Measurements from ENCODE around the gene ALDH5A1. TPM values are rescaled to one million over a fixed set of nuclear protein-coding genes. Genes with fewer than 3 reads are reported as not detected.

The ALDH5A1 gene
- polyA plus RNA-seq (2011; rRNA removed): 0.11 and 0.35 TPM in 2 replicates
- 0.23 and 0.78 TPM in 2 replicates for polyA minus RNA-seq (2011; rRNA and poly(A)+ RNA removed)

DNA sequence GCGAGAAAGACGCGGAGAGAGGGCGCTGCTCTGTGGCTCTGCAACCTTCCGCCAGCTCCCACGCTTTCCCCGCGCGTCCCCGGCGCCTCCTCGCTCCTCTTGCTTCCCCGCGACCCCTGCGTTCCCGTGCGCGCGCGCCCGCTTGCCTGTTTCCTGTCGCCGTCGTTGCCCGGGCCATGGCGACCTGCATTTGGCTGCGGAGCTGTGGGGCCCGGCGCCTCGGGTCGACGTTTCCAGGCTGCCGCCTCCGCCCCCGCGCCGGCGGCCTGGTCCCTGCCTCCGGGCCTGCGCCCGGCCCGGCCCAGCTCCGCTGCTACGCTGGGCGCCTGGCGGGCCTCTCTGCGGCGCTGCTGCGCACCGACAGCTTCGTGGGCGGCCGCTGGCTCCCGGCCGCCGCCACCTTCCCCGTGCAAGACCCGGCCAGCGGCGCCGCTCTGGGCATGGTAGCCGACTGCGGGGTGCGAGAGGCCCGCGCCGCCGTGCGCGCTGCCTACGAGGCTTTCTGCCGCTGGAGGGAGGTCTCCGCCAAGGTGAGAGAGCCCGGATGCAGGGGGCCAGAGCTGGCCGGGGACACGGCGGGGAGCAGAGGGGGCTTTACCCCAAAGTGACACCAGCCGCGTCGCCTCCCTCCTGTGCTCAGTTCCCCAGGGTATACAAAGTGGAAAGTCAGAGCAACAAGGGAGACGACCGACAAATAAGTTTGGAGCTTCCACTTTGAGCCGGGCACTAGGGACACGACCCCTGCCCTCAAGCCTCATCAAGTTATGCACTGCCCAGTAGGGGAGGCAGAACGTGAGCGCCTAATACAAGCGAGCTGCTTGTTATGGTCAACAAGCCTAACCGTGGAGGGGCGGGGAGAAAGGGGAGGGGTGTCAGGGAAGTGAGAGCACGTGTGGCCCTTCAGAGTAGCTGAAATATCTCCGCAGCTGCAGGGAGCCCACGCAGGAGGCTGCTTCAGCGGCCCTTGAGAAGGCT is at the start of gene ALDH5A1:
TSS of gene ALDH5A1 (plus strand) at position 149 of the 975 bp plus-strand sequence. CDS start at position 177, 28 bp downstream.
- POLR2A ChIA-PET: interaction anchor here (0.6 kb wide), 2 partner anchors 27 to 603 kb away, joined by 3 to 6 read pairs; no protein-coding TSS in a partner anchor
- CTCF ChIA-PET: interaction anchor here (0.6 to 2.0 kb wide), 3 partner anchors 26 to 126 kb away, joined by 3 to 8 read pairs (median 3); no protein-coding TSS in a partner anchor

DNA sequence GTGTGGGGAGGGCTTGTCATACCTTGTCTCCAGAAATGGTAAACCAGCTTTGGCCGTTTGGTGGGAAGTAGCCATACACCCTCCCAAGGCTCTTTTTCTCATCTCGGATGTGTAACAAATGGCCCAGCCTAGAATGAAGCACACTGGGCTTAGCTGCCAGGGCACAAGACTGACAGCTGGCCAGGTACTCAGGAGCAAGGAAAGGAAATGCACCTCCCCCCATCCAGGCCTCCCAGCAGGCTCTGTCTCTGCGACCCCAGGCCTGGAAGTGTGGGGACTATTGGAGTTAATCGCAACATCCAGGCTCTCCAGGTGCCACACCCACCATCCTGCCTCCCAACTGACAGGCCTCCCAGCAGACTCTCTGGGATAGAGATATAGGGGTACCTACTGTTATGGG is 49.1 kb upstream of the ALDH5A1 start:
- DNase-seq (ENCODE audit: low read depth, low spot score): no peak
- CTCF ChIA-PET: interaction anchor here (0.5 kb wide), 1 partner anchor 76 kb away, joined by 5 read pairs; no protein-coding TSS in a partner anchor
- Histone ChIP-seq H3K9me3 (ENCODE audit: control insufficient read depth, insufficient read depth, low read length) (no peaks in the 10 kb centered on the region; the same call in 1 of the 2 replicates), H3K4me3 (ENCODE audit: low read depth, low read length) (no peak overlapping the region), H3K27me3 (ENCODE audit: control insufficient read depth, insufficient read depth, low read length) (no peaks in the 10 kb centered on the region), H3K27ac (ENCODE audit: low read depth, low read length) (no peak overlapping the region)
- no peak for TF ChIP-seq CTCF (IDR thresholded peaks at IDR 0.05; ENCODE audit: low read depth, low read length)
- POLR2A ChIA-PET: no interaction called here

More for the DNA sequence above, at the start of gene ALDH5A1:
- no peaks in the 10 kb centered on the region; the same call in 1 of the 2 replicates for H3K9me3 ChIP-seq (ENCODE audit: control insufficient read depth, insufficient read depth, low read length)
- peak; percentile 20; the same call in 1 of the 2 replicates for TF ChIP-seq CTCF (IDR thresholded peaks at IDR 0.05; ENCODE audit: low read depth, low read length)
- peak within 1 kb of the TSS; percentile 56 for H3K4me3 ChIP-seq (ENCODE audit: low read depth, low read length)
- peaks cover 8% of the 10 kb centered on the region for H3K27me3 ChIP-seq (ENCODE audit: control insufficient read depth, insufficient read depth, low read length)
- DNase-seq (ENCODE audit: low read depth, low spot score): no peak
- no peak within 1 kb of the TSS for H3K27ac ChIP-seq (ENCODE audit: low read depth, low read length)

DNA sequence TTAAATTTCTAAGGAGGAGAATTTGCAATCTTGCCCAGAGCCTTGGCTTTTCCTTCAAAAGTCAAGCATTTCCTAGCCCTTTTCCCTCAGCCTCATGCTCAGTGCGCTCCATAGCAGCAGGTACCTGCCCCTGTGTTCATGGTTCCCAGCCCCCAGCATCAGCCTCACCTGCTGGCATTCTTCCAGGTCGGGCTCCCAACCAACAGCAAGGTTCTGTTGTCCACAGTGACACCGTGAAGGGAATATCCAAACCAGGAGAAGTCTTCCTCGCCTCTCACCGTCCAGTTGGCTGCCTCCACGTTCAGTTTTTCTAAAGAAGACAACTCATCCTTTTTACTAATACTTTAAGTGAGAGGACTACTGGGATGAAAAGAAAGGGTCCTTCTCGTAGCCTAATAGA is 48.1 kb upstream of the ALDH5A1 start:
- TF ChIP-seq CTCF (IDR thresholded peaks at IDR 0.05; ENCODE audit: low read depth, low read length): no peak
- ChIA-PET POLR2A (no interaction called here), CTCF (no interaction called here)
- no peaks in the 10 kb centered on the region for H3K27me3 ChIP-seq (ENCODE audit: control insufficient read depth, insufficient read depth, low read length)
- H3K27ac ChIP-seq (ENCODE audit: low read depth, low read length): no peak overlapping the region
- H3K4me3 ChIP-seq (ENCODE audit: low read depth, low read length): no peak overlapping the region
- DNase-seq (ENCODE audit: low read depth, low spot score): no peak
- no peaks in the 10 kb centered on the region; the same call in 1 of the 2 replicates for H3K9me3 ChIP-seq (ENCODE audit: control insufficient read depth, insufficient read depth, low read length)

GRCh38 chr6:24448396-24448795 is 46.4 kb upstream of the ALDH5A1 start:
- no peak for TF ChIP-seq CTCF (IDR thresholded peaks at IDR 0.05; ENCODE audit: low read depth, low read length)
- CTCF ChIA-PET: no interaction called here
- Histone ChIP-seq H3K27ac (ENCODE audit: low read depth, low read length) (no peak overlapping the region), H3K4me3 (ENCODE audit: low read depth, low read length) (no peak overlapping the region), H3K27me3 (ENCODE audit: control insufficient read depth, insufficient read depth, low read length) (no peaks in the 10 kb centered on the region), H3K9me3 (ENCODE audit: control insufficient read depth, insufficient read depth, low read length) (no peaks in the 10 kb centered on the region; the same call in 1 of the 2 replicates)
- POLR2A ChIA-PET: no interaction called here
- DNase-seq (ENCODE audit: low read depth, low spot score): no peak

Data from AG04450 (cell line).